Gastrocnemius medialis (tissue), 4 donors: ENCODE results near the gene NUMB.

Experiments
- CTCF ChIP-seq, 5 experiments: fragments of 450-650 bp in 3 of 5; fragments of 200-600 bp in 2 of 5; sonication (generic) in 2 of 5; IDR thresholded peaks in 4 of 5; conservative IDR thresholded peaks in 1 of 5; 1 replicate in 4 of 5; 2 replicates in 1 of 5; pipeline ENCODE4 v1.5.1; 2016 to 2019; ENCODE audit warnings: antibody characterized with exemption in 5 of 5, mild to moderate bottlenecking in 3 of 5, moderate library complexity in 3 of 5
- POLR2A ChIP-seq, 2 donors: fragments of 450-650 bp; IDR thresholded peaks; one replicate each; pipeline ENCODE4 v1.6.1; 2017; ENCODE audit warnings: antibody characterized with exemption in 2 of 2, mild to moderate bottlenecking in 2 of 2, moderate library complexity in 2 of 2

GRCh38 chr14:73254247-73255004 lies 203.9 kb downstream of the NUMB start:
- no peak for TF ChIP-seq CTCF (IDR thresholded peaks at IDR 0.05 in 4 of 5, conservative IDR thresholded peaks at IDR 0.05 in 1 of 5)
- no peak for TF ChIP-seq POLR2A (IDR thresholded peaks at IDR 0.05)
